Smooth muscle cell (in vitro differentiated cells): Measurements from ENCODE around the gene IL3. TPM values are rescaled to one million over a fixed set of nuclear protein-coding genes. Genes with fewer than 3 reads are reported as not detected.

ENCODE experiments used
- DNase-seq: peaks from one replicate; lab custom pipeline; 2025; ENCODE audit not compliant: unreplicated experiment; lab: John Stamatoyannopoulos, UW
- H2AFZ ChIP-seq: fragments of 200-600 bp; sonication (generic); 2 replicates; pipeline ENCODE4 v1.6.0; 2016; ENCODE audit warnings: antibody characterized with exemption, low read depth, mild to moderate bottlenecking
- H3F3A ChIP-seq: fragments of 200-600 bp; sonication (generic); 2 replicates; pipeline ENCODE4 v1.6.0; 2017; ENCODE audit warnings: antibody characterized with exemption, low read depth
- H3K27ac ChIP-seq: fragments of 200-600 bp; sonication (generic); 2 replicates; pipeline ENCODE4 v1.5.1; 2016; ENCODE audit warnings: low read depth, mild to moderate bottlenecking
- H3K27me3 ChIP-seq: fragments of 200-600 bp; sonication (generic); 2 replicates; pipeline ENCODE4 v1.6.1; 2016; ENCODE audit warnings: low read depth, mild to moderate bottlenecking
- H3K36me3 ChIP-seq: fragments of 200-600 bp; sonication (generic); 2 replicates; pipeline ENCODE4 v1.5.1; 2016; ENCODE audit warnings: low read depth
- H3K4me1 ChIP-seq: fragments of 200-600 bp; sonication (generic); 2 replicates; pipeline ENCODE4 v1.5.1; 2016; ENCODE audit warnings: low read depth
- H3K4me2 ChIP-seq: fragments of 200-600 bp; sonication (generic); 2 replicates; pipeline ENCODE4 v1.6.0; 2016; ENCODE audit warnings: mild to moderate bottlenecking
- H3K4me3 ChIP-seq: fragments of 200-600 bp; sonication (generic); 2 replicates; pipeline ENCODE4 v1.5.1; 2016; ENCODE audit warnings: mild to moderate bottlenecking
- H3K79me2 ChIP-seq: fragments of 200-600 bp; sonication (generic); 2 replicates; pipeline ENCODE4 v1.6.0; 2016; ENCODE audit warnings: low read depth, mild to moderate bottlenecking
- H3K9ac ChIP-seq: fragments of 200-600 bp; sonication (generic); 2 replicates; pipeline ENCODE4 v1.6.0; 2016; ENCODE audit warnings: low read depth
- H3K9me3 ChIP-seq: fragments of 200-600 bp; sonication (generic); replicated peaks from 2 replicates; pipeline ENCODE4 v1.5.1; 2016; ENCODE audit warnings: low read depth
- H4K20me1 ChIP-seq: fragments of 200-600 bp; sonication (generic); 2 replicates; pipeline ENCODE4 v1.6.0; 2016; ENCODE audit warnings: low read depth
- WGBS: methylation state at CpG from one replicate; pipeline ENCODE4 v1.1.7; 2016; ENCODE audit warnings: low lambda C conversion rate; 5-methylcytosine and 5-hydroxymethylcytosine counted together
- polyA plus RNA-seq: library from polyadenylated mRNA; unstranded; fragments of >200 nt; fragmentation: Nextera tagmentation; extraction: Ambion mirVana; gene quantifications from 2 replicates; pipeline ENCODE4 v1.2.1, GENCODE V29; 2016
- total RNA-seq: library from RNA; depleted of rRNA; stranded (reverse); fragments of >200 nt; gene quantifications from 2 replicates; pipeline ENCODE4 v1.2.3, GENCODE V29; 2014
- TF ChIP-seq, protein P1 (sequence below): fragments of 200-600 bp; sonication (generic); IDR thresholded peaks from 2 replicates; pipeline ENCODE4 v1.5.1; 2017; ENCODE audit warnings: borderline replicate concordance, mild to moderate bottlenecking, antibody characterized with exemption; ENCODE audit not compliant: insufficient read depth, poor library complexity, severe bottlenecking

The IL3 gene
- total and polyA plus RNA-seq, 2 experiments from 2014 or later, result not detected

GRCh38 chr5:132067941-132068808 lies 7.7 kb downstream of the IL3 start:
- Histone ChIP-seq H3K9me3 (no peaks in the 10 kb centered on the region), H4K20me1 (no peaks in the 10 kb centered on the region), H3K4me2 (no peak overlapping the region), H3K27me3 (no peaks in the 10 kb centered on the region), H3F3A (no peaks in the 10 kb centered on the region), H2AFZ (no peak overlapping the region), H3K27ac (no peak overlapping the region), H3K4me3 (no peak overlapping the region), H3K4me1 (no peaks in the 10 kb centered on the region), H3K79me2 (no peaks in the 10 kb centered on the region), H3K9ac (no peak overlapping the region), H3K36me3 (no peaks in the 10 kb centered on the region)
- TF ChIP-seq, protein P1, sequence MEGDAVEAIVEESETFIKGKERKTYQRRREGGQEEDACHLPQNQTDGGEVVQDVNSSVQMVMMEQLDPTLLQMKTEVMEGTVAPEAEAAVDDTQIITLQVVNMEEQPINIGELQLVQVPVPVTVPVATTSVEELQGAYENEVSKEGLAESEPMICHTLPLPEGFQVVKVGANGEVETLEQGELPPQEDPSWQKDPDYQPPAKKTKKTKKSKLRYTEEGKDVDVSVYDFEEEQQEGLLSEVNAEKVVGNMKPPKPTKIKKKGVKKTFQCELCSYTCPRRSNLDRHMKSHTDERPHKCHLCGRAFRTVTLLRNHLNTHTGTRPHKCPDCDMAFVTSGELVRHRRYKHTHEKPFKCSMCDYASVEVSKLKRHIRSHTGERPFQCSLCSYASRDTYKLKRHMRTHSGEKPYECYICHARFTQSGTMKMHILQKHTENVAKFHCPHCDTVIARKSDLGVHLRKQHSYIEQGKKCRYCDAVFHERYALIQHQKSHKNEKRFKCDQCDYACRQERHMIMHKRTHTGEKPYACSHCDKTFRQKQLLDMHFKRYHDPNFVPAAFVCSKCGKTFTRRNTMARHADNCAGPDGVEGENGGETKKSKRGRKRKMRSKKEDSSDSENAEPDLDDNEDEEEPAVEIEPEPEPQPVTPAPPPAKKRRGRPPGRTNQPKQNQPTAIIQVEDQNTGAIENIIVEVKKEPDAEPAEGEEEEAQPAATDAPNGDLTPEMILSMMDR, result no peak
- 90% methylated on average over 13 of the region's 13 CpGs for WGBS
- no peak for DNase-seq

DNA sequence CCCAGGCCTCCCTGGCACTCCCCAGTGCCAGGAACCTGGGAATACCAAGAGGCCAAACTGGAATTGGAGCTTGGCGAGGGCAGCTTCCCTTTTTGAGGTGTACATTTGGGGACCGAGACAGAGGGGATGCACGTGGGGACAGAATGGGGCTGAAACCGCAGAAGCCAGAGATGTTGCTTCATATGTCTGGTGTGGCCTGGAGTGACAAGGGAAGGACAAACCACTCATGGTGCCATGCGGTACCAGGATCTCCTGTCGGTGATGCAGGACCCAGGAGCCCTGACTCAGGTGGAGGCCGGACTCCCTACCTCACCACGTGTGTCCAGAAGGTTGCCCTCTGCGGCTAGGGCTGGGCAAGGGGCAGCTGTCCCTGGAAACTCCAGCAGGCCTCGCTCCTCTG lies 9.1 kb downstream of the IL3 start:
- no peaks in the 10 kb centered on the region for H3K4me1 ChIP-seq
- H3F3A ChIP-seq, result no peaks in the 10 kb centered on the region
- H3K4me3 ChIP-seq, result no peak overlapping the region
- H3K27me3 ChIP-seq, result no peaks in the 10 kb centered on the region
- H3K79me2 ChIP-seq, result no peaks in the 10 kb centered on the region
- no peak overlapping the region for H3K27ac ChIP-seq
- 99% methylated on average over 10 of the region's 10 CpGs for WGBS
- H3K9me3 ChIP-seq, result no peaks in the 10 kb centered on the region
- TF ChIP-seq, protein P1, result no peak
- no peak overlapping the region for H3K4me2 ChIP-seq
- no peak overlapping the region for H2AFZ ChIP-seq
- no peak overlapping the region for H3K9ac ChIP-seq
- no peak for DNase-seq
- no peaks in the 10 kb centered on the region for H4K20me1 ChIP-seq
- no peaks in the 10 kb centered on the region for H3K36me3 ChIP-seq

DNA sequence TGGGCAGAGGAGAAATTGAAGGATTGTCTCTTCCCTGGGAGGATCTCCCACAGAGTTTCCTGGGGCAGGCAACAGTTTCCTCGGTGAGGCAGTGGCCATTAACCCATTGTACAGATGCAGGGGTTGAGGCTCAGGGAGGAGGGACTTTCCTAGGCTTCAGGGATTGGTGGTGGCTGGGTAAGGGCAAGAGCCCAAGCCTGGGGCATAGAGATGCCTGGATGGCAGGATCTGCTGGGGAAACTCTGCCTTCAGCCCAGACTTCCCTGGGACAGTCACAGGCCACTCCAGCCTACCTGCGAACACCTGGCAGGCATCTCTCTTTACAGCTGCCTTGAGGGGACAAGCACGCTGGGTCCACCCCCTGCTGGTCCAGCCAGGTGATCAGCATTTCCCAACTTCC lies 9.5 kb downstream of the IL3 start:
- H2AFZ ChIP-seq, result no peak overlapping the region
- WGBS, result 98% methylated on average over 3 of the region's 3 CpGs
- no peak overlapping the region for H3K27ac ChIP-seq
- no peaks in the 10 kb centered on the region for H4K20me1 ChIP-seq
- H3K9ac ChIP-seq, result no peak overlapping the region
- no peaks in the 10 kb centered on the region for H3K79me2 ChIP-seq
- no peaks in the 10 kb centered on the region for H3K27me3 ChIP-seq
- DNase-seq, result no peak
- H3K4me2 ChIP-seq, result no peak overlapping the region
- no peak overlapping the region for H3K4me3 ChIP-seq
- H3F3A ChIP-seq, result no peaks in the 10 kb centered on the region
- H3K36me3 ChIP-seq, result no peaks in the 10 kb centered on the region
- TF ChIP-seq, protein P1, result no peak
- no peaks in the 10 kb centered on the region for H3K9me3 ChIP-seq
- no peaks in the 10 kb centered on the region for H3K4me1 ChIP-seq
